LHCN-M2 (cell line): ENCODE results near the gene CGNL1. TPM values are rescaled to one million over a fixed set of nuclear protein-coding genes. Genes with fewer than 3 reads are reported as not detected.

ENCODE experiments used
- DNase-seq: peaks from one replicate; pipeline ENCODE4 v3.0.0-alpha.2; 2012; ENCODE audit warnings: low read depth
- total RNA-seq: library from RNA; depleted of rRNA; stranded (reverse); fragments of >200 nt; gene quantifications from 2 replicates; pipeline ENCODE4 v1.2.3, GENCODE V29; 2014

CGNL1 gene
- total RNA-seq, 1 experiment from 2014 or later, result 2.0 TPM

- DNase-seq, result no peak
These were observed 172.0 kb downstream of the CGNL1 start for GRCh38 chr15:57548351-57548750.

- no peak for DNase-seq
These were observed 172.5 kb downstream of the CGNL1 start for GRCh38 chr15:57548835-57549234.

- no peak for DNase-seq
These were observed 173.6 kb downstream of the CGNL1 start for GRCh38 chr15:57549935-57550334.

GRCh38 chr15:57550640-57551039, 174.3 kb downstream of the CGNL1 start:
- DNase-seq, result no peak

GRCh38 chr15:57551715-57552677, 175.7 kb downstream of the CGNL1 start:
- peak; percentile 72 for DNase-seq

GRCh38 chr15:57552678-57553334, 176.5 kb downstream of the CGNL1 start:
- no peak for DNase-seq

GRCh38 chr15:57553526-57553925, 177.2 kb downstream of the CGNL1 start:
- no peak for DNase-seq

GRCh38 chr15:57554063-57554811, 177.9 kb downstream of the CGNL1 start:
- peak; percentile 67 for DNase-seq

- DNase-seq, result no peak
These were observed 178.5 kb downstream of the CGNL1 start for GRCh38 chr15:57554812-57555179.

GRCh38 chr15:57555270-57555669, 179.0 kb downstream of the CGNL1 start:
- peak; percentile 96 for DNase-seq

GRCh38 chr15:57556040-57556439, 179.7 kb downstream of the CGNL1 start:
- DNase-seq, result no peak

- no peak for DNase-seq
These were observed 181.0 kb downstream of the CGNL1 start for GRCh38 chr15:57557267-57557666.

- DNase-seq, result no peak
These were observed 181.5 kb downstream of the CGNL1 start for GRCh38 chr15:57557810-57558209.

- DNase-seq, result peak; percentile 39
These were observed 183.6 kb downstream of the CGNL1 start for GRCh38 chr15:57559875-57560274.

GRCh38 chr15:57561041-57561711, 184.9 kb downstream of the CGNL1 start:
- peak; percentile 66 for DNase-seq

GRCh38 chr15:57562196-57562769, 186.0 kb downstream of the CGNL1 start:
- DNase-seq, result no peak

- no peak for DNase-seq
These were observed 187.1 kb downstream of the CGNL1 start for GRCh38 chr15:57563416-57563815.

GRCh38 chr15:57565311-57565710, 189.0 kb downstream of the CGNL1 start:
- DNase-seq, result no peak

GRCh38 chr15:57566834-57567233, 190.5 kb downstream of the CGNL1 start:
- DNase-seq, result peak; percentile 62

GRCh38 chr15:57567891-57568290, 191.6 kb downstream of the CGNL1 start:
- DNase-seq, result no peak

GRCh38 chr15:57568299-57568698, 192.0 kb downstream of the CGNL1 start:
- DNase-seq, result no peak
